Activated naive CD8-positive, alpha-beta T cell (primary cell): Measurements from ENCODE around the gene DNMT1.
A peak's percentile ranks its signal among the peaks of the same experiment; 100 is the strongest.

ENCODE experiments used
- H3K27ac Mint-ChIP-seq: one replicate; pipeline ENCODE4 v1.8.0; 2021; ENCODE audit warnings: mixed read lengths
- H3K27me3 Mint-ChIP-seq: one replicate; pipeline ENCODE4 v1.8.0; 2021; ENCODE audit warnings: mixed read lengths
- H3K36me3 Mint-ChIP-seq: one replicate; pipeline ENCODE4 v1.8.0; 2021; ENCODE audit warnings: mixed read lengths
- H3K4me1 Mint-ChIP-seq: one replicate; pipeline ENCODE4 v1.8.0; 2021; ENCODE audit warnings: low read depth, mixed read lengths
- H3K4me3 Mint-ChIP-seq: one replicate; pipeline ENCODE4 v1.8.0; 2021; ENCODE audit warnings: mild to moderate bottlenecking, mixed read lengths
- H3K9me3 Mint-ChIP-seq: one replicate; pipeline ENCODE4 v1.8.0; 2021; ENCODE audit warnings: low read depth, mixed read lengths

DNMT1 gene

DNA sequence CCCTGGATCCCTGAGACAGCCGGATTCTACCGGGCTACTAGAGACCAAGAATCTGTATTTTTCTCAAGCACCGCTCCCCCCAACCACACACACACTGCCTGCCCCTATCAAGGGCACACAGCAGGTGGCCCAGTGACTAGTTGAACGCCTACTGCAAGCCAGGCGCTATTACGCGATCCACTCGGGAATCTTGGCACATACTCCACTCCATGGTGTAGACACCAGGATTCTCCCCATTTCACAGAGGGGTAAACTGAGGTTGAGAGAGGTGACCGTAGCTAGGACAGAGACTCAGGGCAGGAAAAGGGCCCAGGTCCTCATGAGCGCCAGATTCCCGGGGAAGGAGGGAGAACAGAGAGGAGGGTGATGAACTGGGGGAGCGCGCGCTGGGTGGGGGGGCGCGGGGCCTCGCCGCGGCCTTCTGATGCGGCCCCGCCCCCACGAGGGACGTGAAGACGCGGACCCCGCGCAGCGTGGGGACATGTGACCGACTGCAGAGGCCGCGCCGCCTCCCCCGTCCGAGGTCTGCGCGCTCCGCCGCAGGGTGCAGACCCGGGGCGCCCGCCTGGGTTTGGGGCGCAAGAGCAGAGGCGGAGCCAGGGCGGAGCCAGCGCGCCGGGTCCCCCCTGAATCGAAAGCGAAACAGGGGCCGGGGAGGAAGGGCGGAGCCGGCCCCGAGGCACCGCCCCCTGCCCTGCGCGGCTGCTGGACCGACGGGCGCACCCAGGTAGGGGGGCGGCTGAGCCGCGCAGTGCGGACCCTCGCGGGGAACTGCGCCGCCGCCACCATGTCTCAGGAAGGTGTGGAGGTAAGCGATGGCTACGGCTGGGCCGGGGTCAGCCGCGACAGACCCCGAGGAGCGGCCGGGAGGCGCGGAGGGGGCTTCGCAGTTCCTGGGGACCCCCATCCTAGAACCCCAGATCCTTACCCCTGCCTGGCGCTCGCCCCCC, 108.8 kb downstream of the DNMT1 start, which contains the start of gene SHFL:
Gene SHFL, plus strand, starts transcription at position 677 of the 950 bp plus-strand sequence. Its CDS starts 111 bp downstream, at position 788.
- Mint-ChIP-seq H3K4me1 (peaks cover 15% of the 10 kb centered on the region), H3K27me3 (no peaks in the 10 kb centered on the region), H3K9me3 (no peaks in the 10 kb centered on the region), H3K4me3 (peak within 1 kb of the TSS; percentile 88), H3K36me3 (peaks cover 2% of the 10 kb centered on the region), H3K27ac (peak within 1 kb of the TSS; percentile 91)

DNA sequence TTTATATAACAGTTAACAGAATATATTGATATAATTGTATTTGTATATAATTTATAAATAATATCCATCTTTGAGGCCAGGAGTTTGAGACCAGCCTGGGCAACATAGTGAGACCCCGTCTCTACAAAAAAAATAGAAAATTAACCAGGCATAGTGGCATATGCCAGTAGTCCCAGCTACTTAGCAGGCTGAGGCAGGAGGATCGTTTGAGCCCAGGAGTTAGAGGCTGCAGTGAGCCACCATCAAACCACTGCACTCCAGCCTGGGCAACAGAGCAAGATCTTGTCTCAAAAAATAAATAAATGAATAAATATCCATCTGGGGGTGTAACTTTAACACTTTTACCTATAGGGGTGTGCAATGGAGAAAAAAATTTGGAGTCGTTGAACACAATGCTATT, 110.0 kb downstream of the DNMT1 start:
- peak overlapping the region; percentile 88 for H3K4me3 Mint-ChIP-seq
- H3K27me3 Mint-ChIP-seq, result no peaks in the 10 kb centered on the region
- no peaks in the 10 kb centered on the region for H3K9me3 Mint-ChIP-seq
- H3K27ac Mint-ChIP-seq, result peak overlapping the region; percentile 46
- H3K4me1 Mint-ChIP-seq, result peaks cover 13% of the 10 kb centered on the region
- H3K36me3 Mint-ChIP-seq, result no peaks in the 10 kb centered on the region

DNA sequence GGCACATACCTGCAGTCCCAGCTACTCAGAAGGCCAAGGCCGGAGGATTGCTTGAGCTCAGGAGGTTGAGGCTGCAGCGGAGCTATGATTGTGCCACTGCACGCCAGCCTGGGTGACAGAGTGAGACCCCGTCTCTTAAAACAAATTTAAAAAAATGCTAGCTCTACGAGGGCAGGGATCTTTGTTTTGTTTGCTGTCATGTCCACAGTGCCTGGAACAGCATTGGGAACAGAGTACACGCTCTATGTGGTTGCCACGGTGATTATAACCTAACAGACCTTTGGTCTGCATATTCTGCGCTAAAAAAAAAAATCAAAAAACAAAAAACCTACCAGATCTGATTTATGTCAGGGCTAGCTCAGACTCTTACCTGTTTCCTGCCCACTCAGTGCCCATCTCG, 110.8 kb downstream of the DNMT1 start:
- Mint-ChIP-seq H3K27me3 (no peaks in the 10 kb centered on the region), H3K4me1 (peaks cover 13% of the 10 kb centered on the region), H3K27ac (no peak overlapping the region), H3K9me3 (no peaks in the 10 kb centered on the region), H3K36me3 (no peaks in the 10 kb centered on the region), H3K4me3 (no peak overlapping the region)
